MCF 10A (cell line): ENCODE results near the gene SMAD3. TPM values are rescaled to one million over a fixed set of nuclear protein-coding genes. Genes with fewer than 3 reads are reported as not detected.
A peak's percentile ranks its signal among the peaks of the same experiment; 100 is the strongest.

ENCODE experiments used
- BruUV-seq: library from RNA; stranded (reverse); fragments of 400-500 nt; replicated peaks from 2 replicates; lab custom pipeline; 2021; lab: Mats Ljungman, UMichigan
- CTCF ChIA-PET: fragments of 300-600 bp; sonication (Branson Sonifier 250); formaldehyde crosslinking; extraction: SDS; loops from one replicate; lab custom pipeline; 2021; ENCODE audit warnings: antibody characterized with exemption, inconsistent platforms; lab: Yijun Ruan, JAX
- POLR2A ChIA-PET: fragments of 300-600, 350-650 bp; sonication (Branson Sonifier 250); formaldehyde crosslinking; extraction: SDS; loops from one replicate; lab custom pipeline; 2020; ENCODE audit warnings: antibody characterized with exemption, inconsistent platforms; lab: Yijun Ruan, JAX
- DNase-seq: peaks from one replicate; pipeline ENCODE4 v3.0.0-alpha.2; 2018; ENCODE audit not compliant: unreplicated experiment
- H3K27ac Mint-ChIP-seq: one replicate; pipeline ENCODE4 v1.8.0; 2022; ENCODE audit warnings: mild to moderate bottlenecking, low read depth, mixed read lengths; ENCODE audit not compliant: unreplicated experiment
- H3K27me3 Mint-ChIP-seq: one replicate; pipeline ENCODE4 v1.8.0; 2022; ENCODE audit warnings: mixed read lengths; ENCODE audit not compliant: insufficient read depth, unreplicated experiment
- H3K36me3 Mint-ChIP-seq: one replicate; pipeline ENCODE4 v1.8.0; 2022; ENCODE audit warnings: mild to moderate bottlenecking, moderate library complexity, mixed read lengths; ENCODE audit not compliant: insufficient read depth, unreplicated experiment
- H3K4me1 Mint-ChIP-seq: one replicate; pipeline ENCODE4 v1.8.0; 2022; ENCODE audit warnings: mixed read lengths; ENCODE audit not compliant: insufficient read depth, unreplicated experiment
- H3K4me3 Mint-ChIP-seq: one replicate; pipeline ENCODE4 v1.8.0; 2022; ENCODE audit warnings: mild to moderate bottlenecking, moderate library complexity, mixed read lengths; ENCODE audit not compliant: unreplicated experiment
- H3K9me3 Mint-ChIP-seq: one replicate; pipeline ENCODE4 v1.8.0; 2022; ENCODE audit warnings: mixed read lengths; ENCODE audit not compliant: unreplicated experiment
- intact Hi-C: fragments of 100-400 bp; cut with micrococcal nuclease; formaldehyde crosslinking; loops from 2 replicates; pipeline ENCODE4 v1.14.1; 2022
- total RNA-seq: library from RNA; stranded (reverse); gene quantifications from 2 replicates; pipeline ENCODE4 v1.2.3, GENCODE V29; 2022
- TF ChIP-seq, protein P1 (sequence below): fragments of 200-600 bp; IDR thresholded peaks from one replicate; pipeline ENCODE4 v1.8.0; 2022; ENCODE audit warnings: antibody characterized with exemption, mild to moderate bottlenecking; ENCODE audit not compliant: unreplicated experiment

SMAD3 gene
- total RNA-seq, 1 experiment from 2014 or later: 19.9 TPM

DNA sequence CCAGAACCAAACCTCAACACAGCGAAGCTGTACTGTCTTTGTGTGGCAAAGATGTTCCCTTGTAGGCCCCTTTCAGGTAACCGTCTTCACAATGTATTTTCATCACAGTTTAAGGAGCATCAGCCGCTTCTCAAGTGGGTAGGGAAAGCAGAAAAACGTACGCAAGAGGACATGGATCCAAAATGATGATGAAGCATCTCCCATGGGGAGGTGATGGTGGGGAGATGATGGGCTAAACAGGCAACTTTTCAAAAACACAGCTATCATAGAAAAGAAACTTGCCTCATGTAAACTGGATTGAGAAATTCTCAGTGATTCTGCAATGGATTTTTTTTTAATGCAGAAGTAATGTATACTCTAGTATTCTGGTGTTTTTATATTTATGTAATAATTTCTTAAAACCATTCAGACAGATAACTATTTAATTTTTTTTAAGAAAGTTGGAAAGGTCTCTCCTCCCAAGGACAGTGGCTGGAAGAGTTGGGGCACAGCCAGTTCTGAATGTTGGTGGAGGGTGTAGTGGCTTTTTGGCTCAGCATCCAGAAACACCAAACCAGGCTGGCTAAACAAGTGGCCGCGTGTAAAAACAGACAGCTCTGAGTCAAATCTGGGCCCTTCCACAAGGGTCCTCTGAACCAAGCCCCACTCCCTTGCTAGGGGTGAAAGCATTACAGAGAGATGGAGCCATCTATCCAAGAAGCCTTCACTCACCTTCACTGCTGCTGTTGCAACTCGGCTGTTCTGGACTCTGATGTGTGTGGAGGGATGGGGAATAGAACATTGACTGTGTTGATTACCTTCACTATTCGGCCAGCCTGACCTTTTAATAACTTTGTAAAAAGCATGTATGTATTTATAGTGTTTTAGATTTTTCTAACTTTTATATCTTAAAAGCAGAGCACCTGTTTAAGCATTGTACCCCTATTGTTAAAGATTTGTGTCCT is 129.0 kb downstream of the SMAD3 start:
- Mint-ChIP-seq H3K4me3 (no peak overlapping the region), H3K27me3 (no peaks in the 10 kb centered on the region), H3K36me3 (peaks cover 57% of the 10 kb centered on the region), H3K4me1 (no peaks in the 10 kb centered on the region), H3K27ac (no peak overlapping the region), H3K9me3 (no peaks in the 10 kb centered on the region)
- intact Hi-C loops: loop anchor here (5.0 kb wide), 1 partner anchor 127 kb away; the partner anchor contains the start of gene SMAD3
- DNase-seq: no peak
- CTCF ChIA-PET: no interaction called here
- TF ChIP-seq, protein P1, sequence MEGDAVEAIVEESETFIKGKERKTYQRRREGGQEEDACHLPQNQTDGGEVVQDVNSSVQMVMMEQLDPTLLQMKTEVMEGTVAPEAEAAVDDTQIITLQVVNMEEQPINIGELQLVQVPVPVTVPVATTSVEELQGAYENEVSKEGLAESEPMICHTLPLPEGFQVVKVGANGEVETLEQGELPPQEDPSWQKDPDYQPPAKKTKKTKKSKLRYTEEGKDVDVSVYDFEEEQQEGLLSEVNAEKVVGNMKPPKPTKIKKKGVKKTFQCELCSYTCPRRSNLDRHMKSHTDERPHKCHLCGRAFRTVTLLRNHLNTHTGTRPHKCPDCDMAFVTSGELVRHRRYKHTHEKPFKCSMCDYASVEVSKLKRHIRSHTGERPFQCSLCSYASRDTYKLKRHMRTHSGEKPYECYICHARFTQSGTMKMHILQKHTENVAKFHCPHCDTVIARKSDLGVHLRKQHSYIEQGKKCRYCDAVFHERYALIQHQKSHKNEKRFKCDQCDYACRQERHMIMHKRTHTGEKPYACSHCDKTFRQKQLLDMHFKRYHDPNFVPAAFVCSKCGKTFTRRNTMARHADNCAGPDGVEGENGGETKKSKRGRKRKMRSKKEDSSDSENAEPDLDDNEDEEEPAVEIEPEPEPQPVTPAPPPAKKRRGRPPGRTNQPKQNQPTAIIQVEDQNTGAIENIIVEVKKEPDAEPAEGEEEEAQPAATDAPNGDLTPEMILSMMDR: no peak
- no TSS peak for BruUV-seq
- POLR2A ChIA-PET: interaction anchor here (1.4 kb wide), 1 partner anchor 145 kb away, joined by 3 read pairs; no protein-coding TSS in a partner anchor

- no TSS peak for BruUV-seq
- intact Hi-C loops: no loop called here
- Mint-ChIP-seq H3K9me3 (no peaks in the 10 kb centered on the region), H3K4me1 (no peaks in the 10 kb centered on the region), H3K36me3 (peaks cover 57% of the 10 kb centered on the region), H3K4me3 (no peak overlapping the region), H3K27me3 (no peaks in the 10 kb centered on the region), H3K27ac (no peak overlapping the region)
- TF ChIP-seq, protein P1: no peak
- ChIA-PET CTCF (no interaction called here), POLR2A (no interaction called here)
- DNase-seq: no peak
These were observed 129.9 kb downstream of the SMAD3 start for GRCh38 chr15:67195305-67195704.

DNA sequence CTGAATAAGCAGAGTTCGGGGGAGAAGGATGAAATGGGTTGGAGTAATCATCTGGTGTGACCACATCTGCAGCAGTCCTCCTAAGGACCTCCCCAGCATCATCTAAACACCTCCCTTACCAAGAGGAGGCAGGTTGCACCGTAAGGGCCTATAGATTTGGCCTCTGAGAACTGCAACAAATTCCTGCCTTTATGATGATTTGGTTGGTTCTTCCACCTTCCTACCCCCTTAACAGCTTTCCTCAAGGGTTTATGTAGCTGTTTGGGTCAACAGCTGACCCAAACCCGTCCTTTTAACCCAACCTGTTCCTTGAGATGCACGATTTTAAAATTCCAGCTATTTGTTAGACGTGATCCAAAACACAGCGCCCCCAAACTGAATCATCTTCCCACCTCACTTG is 130.8 kb downstream of the SMAD3 start:
- H3K27ac Mint-ChIP-seq: no peak overlapping the region
- H3K9me3 Mint-ChIP-seq: no peaks in the 10 kb centered on the region
- peaks cover 58% of the 10 kb centered on the region for H3K36me3 Mint-ChIP-seq
- TF ChIP-seq, protein P1: no peak
- POLR2A ChIA-PET: interaction anchor here (0.6 kb wide), 1 partner anchor 117 kb away, joined by 3 read pairs; no protein-coding TSS in a partner anchor
- no peak for DNase-seq
- no peaks in the 10 kb centered on the region for H3K4me1 Mint-ChIP-seq
- intact Hi-C loops: no loop called here
- no peak overlapping the region for H3K4me3 Mint-ChIP-seq
- no peaks in the 10 kb centered on the region for H3K27me3 Mint-ChIP-seq
- CTCF ChIA-PET: interaction anchor here (0.6 kb wide), 1 partner anchor 28 kb away, joined by 3 read pairs; no protein-coding TSS in a partner anchor
- no TSS peak for BruUV-seq

DNA sequence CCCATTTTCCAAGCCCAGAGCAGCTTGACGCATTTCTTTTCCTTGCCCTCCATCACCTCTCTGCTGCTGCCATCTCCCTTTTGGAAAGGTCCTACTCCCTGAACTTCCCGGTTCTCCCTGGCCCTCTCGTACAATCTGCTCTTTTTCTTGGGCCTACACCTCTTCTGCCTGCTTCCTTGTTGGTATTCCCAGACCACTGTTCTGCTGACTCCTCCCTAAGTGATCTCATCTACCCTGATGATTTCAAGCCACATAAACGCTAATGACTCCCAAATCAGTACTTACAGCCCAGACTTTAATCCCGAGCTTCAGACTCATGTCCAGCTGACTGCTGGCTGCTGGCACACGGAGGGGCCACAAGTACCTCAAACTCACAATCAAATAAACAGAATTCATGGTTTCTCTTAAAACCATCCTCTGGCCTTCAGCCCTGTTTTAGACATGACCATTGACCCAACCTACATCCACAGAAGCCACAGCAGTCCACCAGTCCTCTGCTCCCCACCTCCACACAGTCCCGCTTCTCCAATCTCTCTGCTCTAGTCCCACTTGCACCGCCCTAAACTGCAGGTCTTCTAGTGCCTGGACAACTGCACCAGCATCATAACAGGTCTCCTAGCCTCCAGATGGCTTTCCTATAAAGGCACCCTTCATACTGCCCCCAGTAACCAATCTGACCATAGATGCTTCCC is 131.4 kb downstream of the SMAD3 start:
- TF ChIP-seq, protein P1: no peak
- Mint-ChIP-seq H3K36me3 (peaks cover 56% of the 10 kb centered on the region), H3K4me3 (no peak overlapping the region), H3K9me3 (no peaks in the 10 kb centered on the region), H3K27me3 (no peaks in the 10 kb centered on the region), H3K27ac (peak overlapping the region; percentile 4), H3K4me1 (no peaks in the 10 kb centered on the region)
- POLR2A ChIA-PET: interaction anchor here (0.6 kb wide), 1 partner anchor 118 kb away, joined by 3 read pairs; no protein-coding TSS in a partner anchor
- no peak for DNase-seq
- BruUV-seq: no TSS peak
- intact Hi-C loops: no loop called here
- CTCF ChIA-PET: interaction anchor here (0.6 kb wide), 1 partner anchor 29 kb away, joined by 3 read pairs; no protein-coding TSS in a partner anchor
